ENCODE results near the gene S1PR5. TPM values are rescaled to one million over a fixed set of nuclear protein-coding genes. Genes with fewer than 3 reads are reported as not detected.
"Not testable (repeated sequence)": the region's sequence is repeated elsewhere in the genome, so short reads cannot be mapped to it uniquely, and the experiment has no call there.

The S1PR5 gene
- total RNA-seq, 4 donors from 2014 or later, result 0.84 TPM; not detected in 3

- H3K4me3 ChIP-seq, result no peak overlapping the region
- TF ChIP-seq EP300 (IDR thresholded peaks at IDR 0.05), result no peak
- TF ChIP-seq POLR2A (IDR thresholded peaks at IDR 0.05), result no peak
- no peak for TF ChIP-seq CTCF (IDR thresholded peaks at IDR 0.05)
- no peaks in the 10 kb centered on the region for H3K27me3 ChIP-seq
- H3K4me1 ChIP-seq, result peaks cover 0 to 5% (median 0%) of the 10 kb centered on the region in 4 donors
- WGBS, 2 donors, result 90 to 91% methylated on average over 9 to 11 of the region's 12 CpGs
- peaks cover 0 to 6% (median 0%) of the 10 kb centered on the region in 4 donors for H3K9me3 ChIP-seq
- no peak for DNase-seq (ENCODE audit: low spot score in 2 of 2)
- H3K27ac ChIP-seq, result no peak overlapping the region
- peaks cover 0 to 98% (median 38%) of the 10 kb centered on the region in 3 donors for H3K36me3 ChIP-seq
These were observed 34.6 kb upstream of the S1PR5 start for GRCh38 chr19:10551698-10552301.

- H3K36me3 ChIP-seq, result peaks cover 0 to 98% (median 38%) of the 10 kb centered on the region in 3 donors
- DNase-seq (ENCODE audit: low spot score in 2 of 2), result not testable (repeated sequence)
These were observed 33.8 kb upstream of the S1PR5 start for GRCh38 chr19:10551006-10551405.

GRCh38 chr19:10550336-10550735, 33.1 kb upstream of the S1PR5 start:
- Histone ChIP-seq H3K36me3 (peaks cover 0 to 97% (median 38%) of the 10 kb centered on the region in 3 donors), H3K9me3 (peaks cover 0 to 6% (median 0%) of the 10 kb centered on the region in 4 donors), H3K27me3 (no peaks in the 10 kb centered on the region), H3K4me3 (no peak overlapping the region), H3K4me1 (peaks cover 0 to 7% (median 4%) of the 10 kb centered on the region in 4 donors), H3K27ac (no peak overlapping the region)
- WGBS, 2 donors, result 81 to 92% methylated on average over 6 of the region's 6 CpGs
- DNase-seq (ENCODE audit: low spot score in 2 of 2), result no peak
- TF ChIP-seq EP300 (IDR thresholded peaks at IDR 0.05) (no peak), POLR2A (IDR thresholded peaks at IDR 0.05) (no peak), CTCF (IDR thresholded peaks at IDR 0.05) (no peak)

More at GRCh38 chr19:10551006-10551405, 33.8 kb upstream of the S1PR5 start:
- not testable (repeated sequence) for H3K27me3 ChIP-seq, H3K4me1 ChIP-seq, H3K9me3 ChIP-seq, H3K4me3 ChIP-seq, H3K27ac ChIP-seq
- WGBS, 2 donors, result 86 to 92% methylated on average over 9 of the region's 9 CpGs

- 85 to 87% methylated on average over 7 of the region's 7 CpGs for WGBS, 2 donors
- no peak overlapping the region for H3K4me3 ChIP-seq
- H3K36me3 ChIP-seq, result peaks cover 0 to 91% (median 35%) of the 10 kb centered on the region in 3 donors
- TF ChIP-seq POLR2A (IDR thresholded peaks at IDR 0.05) (no peak), CTCF (IDR thresholded peaks at IDR 0.05) (no peak), EP300 (IDR thresholded peaks at IDR 0.05) (no peak)
- peaks cover 0 to 13% (median 9%) of the 10 kb centered on the region in 4 donors for H3K4me1 ChIP-seq
- H3K9me3 ChIP-seq, result peaks cover 0 to 6% (median 0%) of the 10 kb centered on the region in 4 donors
- H3K27me3 ChIP-seq, result no peaks in the 10 kb centered on the region
- no peak overlapping the region for H3K27ac ChIP-seq
- no peak for DNase-seq (ENCODE audit: low spot score in 2 of 2)
These were observed 32.5 kb upstream of the S1PR5 start for GRCh38 chr19:10549733-10550132.

GRCh38 chr19:10548746-10549276, 31.6 kb upstream of the S1PR5 start:
- no peak for TF ChIP-seq EP300 (IDR thresholded peaks at IDR 0.05)
- TF ChIP-seq CTCF (IDR thresholded peaks at IDR 0.05), result no peak
- TF ChIP-seq POLR2A (IDR thresholded peaks at IDR 0.05), result no peak
- Histone ChIP-seq H3K4me3 (no peak overlapping the region), H3K27me3 (no peaks in the 10 kb centered on the region), H3K4me1 (peaks cover 0 to 16% (median 14%) of the 10 kb centered on the region in 4 donors), H3K9me3 (peaks cover 0 to 6% (median 0%) of the 10 kb centered on the region in 4 donors), H3K36me3 (peaks cover 0 to 82% (median 35%) of the 10 kb centered on the region in 3 donors), H3K27ac (no peak overlapping the region)
- WGBS, 2 donors, result 89 to 99% methylated on average over 11 to 18 of the region's 18 CpGs
- no peak for DNase-seq (ENCODE audit: low spot score in 2 of 2)
